Glutamatergic neuron (in vitro differentiated cells): ENCODE data around the gene PABPC1L. TPM values are rescaled to one million over a fixed set of nuclear protein-coding genes. Genes with fewer than 3 reads are reported as not detected.

Experiments used
- DNase-seq: peaks from one replicate; pipeline ENCODE4 v3.0.0; 2022
- H3K27ac Mint-ChIP-seq: one replicate; pipeline ENCODE4 v1.8.0; 2020; ENCODE audit warnings: mild to moderate bottlenecking, mixed read lengths, inconsistent platforms; ENCODE audit not compliant: unreplicated experiment
- H3K27me3 Mint-ChIP-seq: one replicate; pipeline ENCODE4 v1.8.0; 2020; ENCODE audit warnings: mild to moderate bottlenecking, moderate library complexity, mixed read lengths, inconsistent platforms; ENCODE audit not compliant: unreplicated experiment
- H3K36me3 Mint-ChIP-seq: one replicate; pipeline ENCODE4 v1.8.0; 2020; ENCODE audit warnings: mild to moderate bottlenecking, mixed read lengths, inconsistent platforms; ENCODE audit not compliant: unreplicated experiment
- H3K4me1 Mint-ChIP-seq: one replicate; pipeline ENCODE4 v1.8.0; 2020; ENCODE audit warnings: mild to moderate bottlenecking, low read depth, mixed read lengths, inconsistent platforms; ENCODE audit not compliant: unreplicated experiment
- H3K4me3 Mint-ChIP-seq: one replicate; pipeline ENCODE4 v1.8.0; 2020; ENCODE audit warnings: mild to moderate bottlenecking, mixed read lengths, inconsistent platforms; ENCODE audit not compliant: unreplicated experiment
- H3K9me3 Mint-ChIP-seq: one replicate; pipeline ENCODE4 v1.8.0; 2020; ENCODE audit warnings: mild to moderate bottlenecking, moderate library complexity, mixed read lengths, inconsistent platforms; ENCODE audit not compliant: unreplicated experiment
- CTCF ChIP-seq: fragments of 200-600 bp; sonication (generic); IDR thresholded peaks from one replicate; pipeline ENCODE4 v1.5.0; 2021; ENCODE audit not compliant: partially characterized antibody, unreplicated experiment
- total RNA-seq: library from RNA; stranded (reverse); fragmentation: NEBNext Ultra II Directional; extraction: Animal tissue kit (Norgen Biotek cat#: 25700); gene quantifications from one replicate; pipeline ENCODE4 v1.2.1, GENCODE V29; 2021; ENCODE audit not compliant: unreplicated experiment

PABPC1L gene
- total RNA-seq, 1 donor from 2014 or later = 27.7 TPM

DNA sequence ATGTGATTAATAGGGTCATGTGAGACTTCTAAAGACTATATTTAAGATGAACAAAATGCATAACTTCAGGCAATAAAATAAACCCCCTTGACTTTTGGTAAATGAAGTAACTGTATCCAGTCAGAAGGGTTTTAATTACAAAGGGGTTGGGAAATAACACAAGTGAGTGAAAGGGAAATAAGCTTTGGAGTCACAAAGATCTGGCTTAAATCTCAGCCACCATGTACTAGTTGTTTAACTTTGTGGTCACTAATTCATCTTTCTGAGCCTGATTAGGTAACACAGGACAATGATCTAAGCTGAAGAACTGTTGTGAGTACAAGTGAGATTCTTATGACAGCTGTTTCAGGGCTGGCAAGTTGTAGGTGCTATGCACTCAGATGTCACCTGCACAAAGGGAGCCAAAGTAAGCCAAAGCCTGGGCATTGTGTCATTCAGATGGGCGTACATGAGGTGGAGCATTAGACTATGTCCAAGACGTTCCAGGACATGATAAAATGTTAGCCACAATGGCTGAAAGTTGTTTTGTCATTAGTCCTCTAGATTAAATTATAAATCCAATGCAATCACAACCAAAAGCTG is 36.5 kb downstream of the PABPC1L start:
- Mint-ChIP-seq H3K9me3 (no peaks in the 10 kb centered on the region), H3K27ac (no peak overlapping the region), H3K36me3 (no peaks in the 10 kb centered on the region), H3K4me3 (no peak overlapping the region), H3K27me3 (no peaks in the 10 kb centered on the region), H3K4me1 (no peaks in the 10 kb centered on the region)
- DNase-seq = no peak
- TF ChIP-seq CTCF = no peak

DNA sequence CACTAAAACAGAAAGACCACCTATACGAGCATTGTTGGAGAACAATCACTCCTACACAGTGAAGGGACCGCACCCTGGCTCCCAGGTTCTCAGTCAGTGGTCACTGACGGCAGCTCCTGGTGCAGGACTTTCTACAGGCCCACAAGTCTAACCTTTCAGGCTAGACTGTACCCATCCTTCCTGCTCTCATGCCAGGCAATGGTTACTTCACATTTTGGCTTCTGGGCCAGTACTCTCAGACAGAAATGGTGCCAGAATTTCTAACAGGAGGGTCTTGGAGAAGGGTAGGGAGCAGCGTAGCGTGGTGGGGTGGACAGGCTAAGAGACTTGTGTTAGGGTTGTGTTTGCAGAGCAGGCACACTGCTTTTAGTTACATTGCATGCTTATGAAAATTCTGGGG is 38.2 kb downstream of the PABPC1L start:
- TF ChIP-seq CTCF = no peak
- Mint-ChIP-seq H3K27me3 (no peaks in the 10 kb centered on the region), H3K27ac (no peak overlapping the region)

GRCh38 chr20:44948513-44948912 is 38.7 kb downstream of the PABPC1L start:
- Mint-ChIP-seq H3K36me3 (no peaks in the 10 kb centered on the region), H3K27ac (no peak overlapping the region)

More for the DNA sequence above, 38.2 kb downstream of the PABPC1L start:
- no peaks in the 10 kb centered on the region for H3K36me3 Mint-ChIP-seq
- DNase-seq = no peak
- no peaks in the 10 kb centered on the region for H3K9me3 Mint-ChIP-seq
- H3K4me3 Mint-ChIP-seq = no peak overlapping the region
- no peaks in the 10 kb centered on the region for H3K4me1 Mint-ChIP-seq

GRCh38 chr20:44950368-44950767 is 40.5 kb downstream of the PABPC1L start:
- Mint-ChIP-seq H3K4me1 (no peaks in the 10 kb centered on the region), H3K4me3 (no peak overlapping the region), H3K27me3 (no peaks in the 10 kb centered on the region), H3K36me3 (no peaks in the 10 kb centered on the region), H3K9me3 (no peaks in the 10 kb centered on the region), H3K27ac (no peak overlapping the region)
- no peak for TF ChIP-seq CTCF
- DNase-seq = no peak

More at GRCh38 chr20:44948513-44948912, 38.7 kb downstream of the PABPC1L start:
- H3K9me3 Mint-ChIP-seq = no peaks in the 10 kb centered on the region
- no peaks in the 10 kb centered on the region for H3K27me3 Mint-ChIP-seq
- no peak for TF ChIP-seq CTCF
- no peaks in the 10 kb centered on the region for H3K4me1 Mint-ChIP-seq
- H3K4me3 Mint-ChIP-seq = no peak overlapping the region
- no peak for DNase-seq

DNA sequence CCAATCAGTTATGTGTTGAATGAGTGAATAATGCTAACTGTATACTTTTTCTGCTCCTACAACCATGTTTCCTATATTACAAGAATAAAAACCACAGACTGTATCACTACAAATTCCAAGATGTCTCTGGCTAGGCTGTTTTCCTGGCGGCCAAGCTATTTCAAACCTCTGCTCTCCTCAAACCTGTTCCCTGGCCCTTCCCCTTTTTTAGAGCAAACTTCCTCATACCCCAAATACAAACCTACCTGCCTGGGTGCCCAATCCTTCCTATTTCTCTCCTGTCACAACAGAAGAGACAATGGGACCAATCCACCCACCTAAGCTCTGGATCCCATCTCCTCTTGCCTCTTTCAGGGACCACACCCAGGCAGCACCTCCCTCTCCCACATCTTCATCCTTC is 42.9 kb downstream of the PABPC1L start:
- Mint-ChIP-seq H3K27ac (no peak overlapping the region), H3K27me3 (no peaks in the 10 kb centered on the region), H3K36me3 (no peaks in the 10 kb centered on the region), H3K9me3 (no peaks in the 10 kb centered on the region), H3K4me1 (no peaks in the 10 kb centered on the region), H3K4me3 (no peak overlapping the region)
- no peak for TF ChIP-seq CTCF
- DNase-seq = no peak
